D721Med (cell line): ENCODE measurements around the gene CORO6.
"Not testable (repeated sequence)": the region's sequence is repeated elsewhere in the genome, so short reads cannot be mapped to it uniquely, and the experiment has no call there.

Experiments
- DNase-seq: peaks from one replicate; pipeline ENCODE4 v3.0.0; 2011; ENCODE audit warnings: low spot score; ENCODE audit not compliant: insufficient read length
- FAIRE-seq: peaks from 2 replicates; lab custom pipeline; 2011; peaks lifted over from hg19 to GRCh38; lab: Jason Lieb, UNC
- CTCF ChIP-seq: IDR thresholded peaks from 2 replicates; pipeline ENCODE4 v1.5.1; 2012; ENCODE audit warnings: mild to moderate bottlenecking, control low read depth; ENCODE audit not compliant: insufficient read depth; ENCODE audit errors: missing control alignments

Gene CORO6

GRCh38 chr17:29663155-29663554 is 40.4 kb upstream of the CORO6 start:
- FAIRE-seq: no peak
- TF ChIP-seq CTCF: no peak
- DNase-seq: no peak

- no peak for FAIRE-seq
- no peak for DNase-seq
- TF ChIP-seq CTCF: no peak
These were observed 38.5 kb upstream of the CORO6 start for GRCh38 chr17:29661213-29661612.

- DNase-seq (no peak), FAIRE-seq (no peak)
- no peak for TF ChIP-seq CTCF
These were observed 36.4 kb upstream of the CORO6 start for GRCh38 chr17:29659155-29659554.

GRCh38 chr17:29655323-29655722 is 32.6 kb upstream of the CORO6 start:
- TF ChIP-seq CTCF: no peak
- no peak for DNase-seq
- FAIRE-seq: no peak

GRCh38 chr17:29653995-29654714 is 31.4 kb upstream of the CORO6 start:
- no peak for DNase-seq
- no peak for TF ChIP-seq CTCF
- FAIRE-seq: no peak

GRCh38 chr17:29652976-29653375 is 30.3 kb upstream of the CORO6 start:
- no peak for TF ChIP-seq CTCF
- DNase-seq (no peak), FAIRE-seq (no peak)

GRCh38 chr17:29651913-29652312 is 29.2 kb upstream of the CORO6 start:
- FAIRE-seq, DNase-seq: not testable (repeated sequence)
